IPS DF 4.7 (cell line): Measurements from ENCODE around the gene TMEM60.
"Not testable (repeated sequence)": the region's sequence is repeated elsewhere in the genome, so short reads cannot be mapped to it uniquely, and the experiment has no call there.

Source experiments
- DNase-seq: peaks from one replicate; pipeline ENCODE4 v3.0.0-alpha.2; 2013; ENCODE audit warnings: low spot score; ENCODE audit errors: extremely low read depth

The TMEM60 gene

GRCh38 chr7:77811516-77812289, 13.5 kb upstream of the TMEM60 start:
- no peak for DNase-seq

- DNase-seq, result no peak
These were observed 10.3 kb upstream of the TMEM60 start for GRCh38 chr7:77808517-77808916.

GRCh38 chr7:77806425-77806824, 8.2 kb upstream of the TMEM60 start:
- no peak for DNase-seq

- no peak for DNase-seq
These were observed 4.5 kb upstream of the TMEM60 start for GRCh38 chr7:77802557-77803405.

GRCh38 chr7:77800730-77801129, 2.5 kb upstream of the TMEM60 start:
- DNase-seq, result no peak

GRCh38 chr7:77800158-77800557, 1.9 kb upstream of the TMEM60 start:
- no peak for DNase-seq

- DNase-seq, result no peak
These were observed 1.1 kb upstream of the TMEM60 start for GRCh38 chr7:77799078-77799964.

GRCh38 chr7:77797734-77798393, 370 bp downstream of the TMEM60 start:
- DNase-seq, result no peak

- DNase-seq, result no peak
These were observed 1.3 kb downstream of the TMEM60 start for GRCh38 chr7:77796960-77797359.

- DNase-seq, result no peak
These were observed 2.1 kb downstream of the TMEM60 start for GRCh38 chr7:77796109-77796508.

GRCh38 chr7:77794000-77794399, 4.2 kb downstream of the TMEM60 start:
- DNase-seq, result no peak

- no peak for DNase-seq
These were observed 6.3 kb downstream of the TMEM60 start for GRCh38 chr7:77791956-77792355.

- DNase-seq, result no peak
These were observed 6.9 kb downstream of the TMEM60 start for GRCh38 chr7:77791336-77791735.

- no peak for DNase-seq
These were observed 9.8 kb downstream of the TMEM60 start for GRCh38 chr7:77788327-77788902.

GRCh38 chr7:77786741-77787140, 11.5 kb downstream of the TMEM60 start:
- DNase-seq, result no peak

- no peak for DNase-seq
These were observed 12.2 kb downstream of the TMEM60 start for GRCh38 chr7:77786018-77786417.

- DNase-seq, result not testable (repeated sequence)
These were observed 13.8 kb downstream of the TMEM60 start for GRCh38 chr7:77784426-77784825.

- no peak for DNase-seq
These were observed 14.7 kb downstream of the TMEM60 start for GRCh38 chr7:77783545-77783944.

- no peak for DNase-seq
These were observed 15.1 kb downstream of the TMEM60 start for GRCh38 chr7:77783111-77783510.

GRCh38 chr7:77782383-77782782, 15.9 kb downstream of the TMEM60 start:
- DNase-seq, result no peak

- DNase-seq, result no peak
These were observed 19.7 kb downstream of the TMEM60 start for GRCh38 chr7:77778535-77778934.
